GM23248 (cell line): ENCODE measurements around the gene ACADS.

ENCODE experiments used
- EZH2 ChIP-seq: fragments of 200-600 bp; sonication (generic); IDR thresholded peaks from 2 replicates; pipeline ENCODE4 v1.6.1; 2018; ENCODE audit warnings: antibody characterized with exemption, mild to moderate bottlenecking; ENCODE audit not compliant: insufficient read depth, poor library complexity, severe bottlenecking
- EZH2phosphoT487 ChIP-seq: fragments of 200-600 bp; sonication (generic); IDR thresholded peaks from 2 replicates; pipeline ENCODE4 v1.6.1; 2018; ENCODE audit warnings: antibody characterized with exemption, moderate library complexity, mild to moderate bottlenecking, low read depth; ENCODE audit not compliant: insufficient read depth

DNA sequence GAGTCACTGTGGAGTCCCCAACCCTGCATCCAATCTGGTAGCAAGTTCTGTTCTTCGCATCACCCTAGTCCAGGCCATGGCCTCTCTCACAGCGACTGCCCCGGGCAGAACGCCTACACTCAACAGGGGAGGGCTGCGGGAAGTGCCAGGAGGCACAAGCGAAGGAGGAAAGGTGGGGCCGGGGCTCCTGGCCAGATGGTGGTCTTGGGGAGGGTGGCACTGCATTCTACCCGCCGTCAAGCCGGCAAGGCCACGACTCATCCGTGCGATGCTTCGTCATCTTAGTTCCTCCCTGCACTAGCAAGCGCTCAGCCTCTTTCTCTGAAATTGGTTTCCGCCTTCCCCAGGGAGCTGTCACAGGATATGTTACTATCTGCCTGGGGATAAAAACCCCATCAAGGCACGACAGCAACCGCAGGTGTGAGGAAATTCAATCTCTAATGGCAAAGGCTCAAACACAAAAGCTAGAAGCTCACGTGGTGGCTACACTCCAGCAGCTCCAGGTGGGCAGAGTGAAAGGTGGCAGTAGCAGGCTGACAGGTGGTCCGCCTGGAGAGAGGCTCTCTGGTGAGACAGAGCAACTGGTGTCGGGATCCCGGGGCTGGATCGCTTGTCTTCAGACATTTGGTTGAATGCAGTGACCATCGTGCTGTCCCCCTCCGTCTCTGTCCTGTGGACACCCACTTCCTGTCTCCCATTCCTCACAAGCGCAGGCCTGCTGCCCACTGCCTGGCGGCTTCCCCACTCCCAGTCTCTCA lies 34.1 kb downstream of the ACADS start:
- TF ChIP-seq EZH2 (no peak), EZH2phosphoT487 (no peak)
